Trophoblast cell (in vitro differentiated cells and primary cell): Measurements from ENCODE around the gene ZNF888. TPM values are rescaled to one million over a fixed set of nuclear protein-coding genes. Genes with fewer than 3 reads are reported as not detected.

ENCODE experiments used
- DNase-seq, 2 donors: peaks; one replicate each; pipeline ENCODE4 v3.0.0-alpha.2; 2016
- H2AFZ ChIP-seq: 2 replicates; pipeline ENCODE4 v1.6.1; 2013; ENCODE audit warnings: low read length, moderate library complexity, mild to moderate bottlenecking; ENCODE audit not compliant: insufficient read depth, poor library complexity
- H2AK5ac ChIP-seq: 2 replicates; pipeline ENCODE4 v1.6.1; 2013; ENCODE audit warnings: mild to moderate bottlenecking, low read length
- H2BK120ac ChIP-seq: 2 replicates; pipeline ENCODE4 v1.6.1; 2013; ENCODE audit warnings: low read length, mild to moderate bottlenecking, moderate library complexity; ENCODE audit not compliant: insufficient read depth, poor library complexity
- H2BK12ac ChIP-seq: 2 replicates; pipeline ENCODE4 v1.6.1; 2013; ENCODE audit warnings: mild to moderate bottlenecking, low read length, moderate library complexity
- H2BK5ac ChIP-seq: 2 replicates; pipeline ENCODE4 v1.6.1; 2013; ENCODE audit warnings: low read length, low read depth, moderate library complexity, mild to moderate bottlenecking; ENCODE audit not compliant: poor library complexity
- H3K14ac ChIP-seq: 2 replicates; pipeline ENCODE4 v1.6.1; 2013; ENCODE audit warnings: mild to moderate bottlenecking, low read length
- H3K18ac ChIP-seq: 2 replicates; pipeline ENCODE4 v1.6.1; 2013; ENCODE audit warnings: mild to moderate bottlenecking, low read length
- H3K23ac ChIP-seq: 2 replicates; pipeline ENCODE4 v1.6.1; 2013; ENCODE audit warnings: low read length
- H3K27ac ChIP-seq: 2 replicates; pipeline ENCODE4 v1.5.1; 2013; ENCODE audit warnings: low read depth, mild to moderate bottlenecking, inconsistent platforms, low read length, moderate library complexity
- H3K27me3 ChIP-seq: 2 replicates; pipeline ENCODE4 v1.6.1; 2013; ENCODE audit warnings: inconsistent platforms, mild to moderate bottlenecking, low read length, moderate library complexity; ENCODE audit not compliant: insufficient read depth
- H3K36me3 ChIP-seq, 2 experiments: 1 replicate in 1 of 2; 2 replicates in 1 of 2; pipeline ENCODE4 v1.6.1; 2013; ENCODE audit warnings: low read length in 2 of 2, mild to moderate bottlenecking in 2 of 2, moderate library complexity in 1 of 2; ENCODE audit not compliant: insufficient read depth in 2 of 2, control insufficient read depth in 1 of 2
- H3K4ac ChIP-seq: 2 replicates; pipeline ENCODE4 v1.6.1; 2013; ENCODE audit warnings: low read depth, mild to moderate bottlenecking, low read length, moderate library complexity
- H3K4me1 ChIP-seq, 2 experiments: 1 replicate in 1 of 2; 2 replicates in 1 of 2; pipeline ENCODE4 v1.6.1; 2013; ENCODE audit warnings: low read length in 2 of 2, mild to moderate bottlenecking in 2 of 2, moderate library complexity in 1 of 2; ENCODE audit not compliant: insufficient read depth in 2 of 2, control insufficient read depth in 1 of 2
- H3K4me2 ChIP-seq: 2 replicates; pipeline ENCODE4 v1.6.1; 2013; ENCODE audit warnings: inconsistent platforms, mild to moderate bottlenecking, low read length, moderate library complexity
- H3K4me3 ChIP-seq: 2 replicates; pipeline ENCODE4 v1.5.1; 2013; ENCODE audit warnings: mild to moderate bottlenecking, low read depth, low read length, inconsistent platforms
- H3K79me1 ChIP-seq: one replicate; pipeline ENCODE4 v1.6.1; 2013; ENCODE audit warnings: low read length
- H3K79me2 ChIP-seq: 2 replicates; pipeline ENCODE4 v1.6.1; 2013; ENCODE audit warnings: low read length, mild to moderate bottlenecking; ENCODE audit not compliant: control insufficient read depth, insufficient read depth, poor library complexity
- H3K9ac ChIP-seq: 2 replicates; pipeline ENCODE4 v1.6.1; 2013; ENCODE audit warnings: mild to moderate bottlenecking, low read length
- H3K9me3 ChIP-seq: 2 replicates; pipeline ENCODE4 v1.6.1; 2013; ENCODE audit warnings: low read depth, mild to moderate bottlenecking, control low read depth, inconsistent platforms, low read length; ENCODE audit not compliant: insufficient read depth
- H4K12ac ChIP-seq: 2 replicates; pipeline ENCODE4 v1.6.1; 2013; ENCODE audit warnings: low read depth, mild to moderate bottlenecking, low read length, moderate library complexity
- H4K8ac ChIP-seq: 2 replicates; pipeline ENCODE4 v1.6.1; 2013; ENCODE audit warnings: low read depth, mild to moderate bottlenecking, low read length, moderate library complexity
- H4K91ac ChIP-seq: one replicate; pipeline ENCODE4 v1.6.1; 2013; ENCODE audit warnings: low read depth, mild to moderate bottlenecking, low read length, moderate library complexity
- WGBS: extraction: QIAGEN DNeasy Blood & Tissue Kit; methylation state at CpG from one replicate; pipeline ENCODE4 v1.1.7; 2013; ENCODE audit warnings: missing lambda C conversion rate; ENCODE audit not compliant: insufficient read length, insufficient coverage; ENCODE audit errors: extremely low coverage; 5-methylcytosine and 5-hydroxymethylcytosine counted together
- polyA plus RNA-seq: library from polyadenylated mRNA; stranded (reverse); fragments of 200-250 nt; gene quantifications from 2 replicates; pipeline ENCODE4 v1.2.3, GENCODE V29; 2013

Gene ZNF888
- polyA plus RNA-seq, result 9.6 and 9.8 TPM in 2 replicates

- peak within 1 kb of the TSS; percentile 65 for H2BK12ac ChIP-seq
- H3K27ac ChIP-seq, result peak within 1 kb of the TSS; percentile 96
- H3K27me3 ChIP-seq, result no peaks in the 10 kb centered on the region
- H4K12ac ChIP-seq, result peak within 1 kb of the TSS; percentile 81
- peak within 1 kb of the TSS; percentile 86 for H2AFZ ChIP-seq
- peaks cover 5% of the 10 kb centered on the region for H3K79me2 ChIP-seq
- peak within 1 kb of the TSS; percentile 96 for H3K9ac ChIP-seq
- peak within 1 kb of the TSS; percentile 86 for H3K4ac ChIP-seq
- DNase-seq, result peak; percentile 86 to 90
- no CpG with 5 or more reads among the region's 55 CpGs for WGBS
- H4K8ac ChIP-seq, result peak within 1 kb of the TSS; percentile 92
- peaks cover 15% of the 10 kb centered on the region in 2 experiments for H3K36me3 ChIP-seq
- H3K23ac ChIP-seq, result no peak within 1 kb of the TSS
- peaks cover 4 to 19% of the 10 kb centered on the region in 2 experiments for H3K4me1 ChIP-seq
- peak within 1 kb of the TSS; percentile 98 for H3K4me2 ChIP-seq
- H3K4me3 ChIP-seq, result peak within 1 kb of the TSS; percentile 70
- peak within 1 kb of the TSS; percentile 91 for H4K91ac ChIP-seq
- peaks cover 8% of the 10 kb centered on the region for H3K79me1 ChIP-seq
- H3K18ac ChIP-seq, result peak within 1 kb of the TSS; percentile 97
- H2AK5ac ChIP-seq, result peak within 1 kb of the TSS; percentile 87
- peak within 1 kb of the TSS; percentile 94 for H2BK120ac ChIP-seq
- peak within 1 kb of the TSS; percentile 89 for H2BK5ac ChIP-seq
- no peaks in the 10 kb centered on the region for H3K9me3 ChIP-seq
- H3K14ac ChIP-seq, result peak within 1 kb of the TSS; percentile 93
Measured at GRCh38 chr19:52922841-52923777, at the start of gene ZNF888. TSS of gene ZNF888 (minus strand) at chr19:52923428. CDS start at chr19:52917873, 5,555 bp downstream.

DNA sequence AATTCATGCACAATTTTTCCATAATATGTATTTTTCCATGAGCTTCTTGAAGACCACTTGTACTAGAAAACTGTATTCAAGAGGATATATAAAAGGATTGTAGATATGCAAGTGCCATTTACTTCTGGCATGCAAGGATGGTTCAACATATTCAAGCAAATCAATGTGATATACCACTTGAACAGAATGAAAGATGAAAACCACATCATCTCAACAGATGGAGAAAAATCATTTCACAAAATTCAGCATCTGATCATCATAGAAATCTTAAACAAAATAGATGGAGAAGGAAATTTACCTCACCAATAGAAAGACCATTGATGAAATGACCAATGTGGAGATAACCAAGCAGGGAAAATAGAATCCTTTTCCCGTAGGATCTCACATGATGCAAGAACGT, 44.5 kb upstream of the ZNF888 start:
- Histone ChIP-seq H3K79me1 (peaks cover 5% of the 10 kb centered on the region), H3K9ac (no peak overlapping the region), H3K4me2 (no peak overlapping the region), H3K4me3 (no peak overlapping the region), H3K79me2 (peaks cover 2% of the 10 kb centered on the region), H4K91ac (no peak overlapping the region), H3K27ac (no peak overlapping the region), H3K14ac (no peak overlapping the region), H4K12ac (no peak overlapping the region), H2BK5ac (no peak overlapping the region), H2AK5ac (no peak overlapping the region), H3K23ac (no peak overlapping the region), H3K4me1 (peaks cover 0 to 3% of the 10 kb centered on the region in 2 experiments), H2BK120ac (no peak overlapping the region), H3K36me3 (peaks cover 9 to 16% of the 10 kb centered on the region in 2 experiments), H4K8ac (no peak overlapping the region), H3K18ac (no peak overlapping the region), H2AFZ (no peak overlapping the region), H3K4ac (no peak overlapping the region), H3K27me3 (no peaks in the 10 kb centered on the region), H3K9me3 (peaks cover 3% of the 10 kb centered on the region), H2BK12ac (no peak overlapping the region)
- DNase-seq, result no peak
- no CpG with 5 or more reads among the region's 2 CpGs for WGBS

DNA sequence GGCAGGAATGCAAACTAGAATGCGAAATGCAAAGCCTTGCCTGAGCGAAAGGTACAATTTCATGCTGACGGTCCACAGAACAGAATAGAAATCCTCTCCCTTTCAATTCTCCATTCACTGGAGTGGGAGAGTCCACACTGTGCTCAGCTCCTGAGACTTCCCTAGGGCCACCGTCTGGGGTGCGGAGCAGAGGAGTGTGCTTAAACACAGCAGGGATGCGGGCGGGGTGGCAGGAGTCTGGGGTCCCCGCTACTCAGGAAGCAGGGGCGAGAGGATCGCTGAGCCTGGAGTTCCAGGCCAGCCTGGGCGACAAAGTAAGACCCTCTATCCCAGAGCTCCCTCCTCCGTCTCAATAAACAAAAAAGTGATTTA, 40.0 kb upstream of the ZNF888 start:
- Histone ChIP-seq H3K14ac (peak overlapping the region; percentile 28), H3K27ac (peak overlapping the region; percentile 58), H2BK120ac (peak overlapping the region; percentile 52), H3K4me1 (peaks cover 3 to 5% of the 10 kb centered on the region in 2 experiments), H3K79me2 (peaks cover 9% of the 10 kb centered on the region), H2AK5ac (no peak overlapping the region), H4K91ac (peak overlapping the region; percentile 1), H3K4me2 (peak overlapping the region; percentile 62), H3K27me3 (no peaks in the 10 kb centered on the region), H3K36me3 (peaks cover 17 to 22% of the 10 kb centered on the region in 2 experiments), H2BK5ac (peak overlapping the region; percentile 50), H3K23ac (no peak overlapping the region), H2BK12ac (peak overlapping the region; percentile 37), H3K9ac (peak overlapping the region; percentile 1), H3K18ac (peak overlapping the region; percentile 1), H4K12ac (peak overlapping the region; percentile 73), H3K4ac (no peak overlapping the region), H3K9me3 (peaks cover 3% of the 10 kb centered on the region), H3K4me3 (peak overlapping the region; percentile 45), H2AFZ (peak overlapping the region; percentile 61), H4K8ac (peak overlapping the region; percentile 18), H3K79me1 (peaks cover 9% of the 10 kb centered on the region)
- no CpG with 5 or more reads among the region's 12 CpGs for WGBS
- DNase-seq, result no peak

- no CpG with 5 or more reads among the region's 55 CpGs for WGBS
- peaks cover 3 to 5% of the 10 kb centered on the region in 2 experiments for H3K4me1 ChIP-seq
- H3K79me1 ChIP-seq, result peaks cover 9% of the 10 kb centered on the region
- peak within 1 kb of the TSS; percentile 58 for H3K27ac ChIP-seq
- peaks cover 8% of the 10 kb centered on the region for H3K9me3 ChIP-seq
- peak within 1 kb of the TSS; percentile 79 for H3K9ac ChIP-seq
- H3K79me2 ChIP-seq, result peaks cover 10% of the 10 kb centered on the region
- no peak within 1 kb of the TSS for H3K23ac ChIP-seq
- peak within 1 kb of the TSS; percentile 52 for H2BK120ac ChIP-seq
- peak within 1 kb of the TSS; percentile 16 for H3K18ac ChIP-seq
- peak within 1 kb of the TSS; percentile 50 for H2BK5ac ChIP-seq
- peaks cover 24 to 28% of the 10 kb centered on the region in 2 experiments for H3K36me3 ChIP-seq
- H2BK12ac ChIP-seq, result peak within 1 kb of the TSS; percentile 37
- peak within 1 kb of the TSS; percentile 15 for H2AK5ac ChIP-seq
- H3K4me3 ChIP-seq, result peak within 1 kb of the TSS; percentile 86
- peak within 1 kb of the TSS; percentile 40 for H4K8ac ChIP-seq
- peak within 1 kb of the TSS; percentile 52 for H3K14ac ChIP-seq
- peak within 1 kb of the TSS; percentile 86 for H4K91ac ChIP-seq
- DNase-seq, result peak; percentile 97
- peak within 1 kb of the TSS; percentile 61 for H2AFZ ChIP-seq
- peak within 1 kb of the TSS; percentile 78 for H3K4ac ChIP-seq
- H3K4me2 ChIP-seq, result peak within 1 kb of the TSS; percentile 85
- no peaks in the 10 kb centered on the region for H3K27me3 ChIP-seq
- H4K12ac ChIP-seq, result peak within 1 kb of the TSS; percentile 73
Measured at GRCh38 chr19:52962394-52963246, 39.4 kb upstream of the ZNF888 start, which contains the start of gene ZNF816. TSS of gene ZNF816 (minus strand) at chr19:52962881. CDS start at chr19:52956089, 6,792 bp downstream.
